DMS114 treated with DMSO at 0.1 percent for 48 hours (cell line): ENCODE measurements around the gene ELFN1.
"Not testable (repeated sequence)": the region's sequence is repeated elsewhere in the genome, so short reads cannot be mapped to it uniquely, and the experiment has no call there.

Experiments used
- DNase-seq: peaks from one replicate; lab custom pipeline; 2025; ENCODE audit not compliant: unreplicated experiment; lab: John Stamatoyannopoulos, UW

The ELFN1 gene

GRCh38 chr7:1752771-1753563, 82.9 kb downstream of the ELFN1 start:
- no peak for DNase-seq

DNA sequence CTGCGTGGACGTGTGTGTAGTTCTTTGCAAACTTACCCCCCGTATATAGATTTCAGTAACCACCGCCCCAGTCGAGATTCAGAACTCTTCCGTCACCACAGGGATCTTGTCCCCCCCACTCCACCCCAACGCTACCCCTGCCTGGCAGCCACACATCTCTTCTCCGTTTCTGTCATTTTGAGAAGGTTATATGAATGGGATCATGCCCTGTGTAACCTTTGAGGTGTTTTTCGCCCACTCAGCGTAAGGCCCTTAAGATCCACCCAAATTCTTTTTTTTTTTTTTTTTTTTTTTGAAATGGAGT, 83.4 kb downstream of the ELFN1 start:
- no peak for DNase-seq

DNA sequence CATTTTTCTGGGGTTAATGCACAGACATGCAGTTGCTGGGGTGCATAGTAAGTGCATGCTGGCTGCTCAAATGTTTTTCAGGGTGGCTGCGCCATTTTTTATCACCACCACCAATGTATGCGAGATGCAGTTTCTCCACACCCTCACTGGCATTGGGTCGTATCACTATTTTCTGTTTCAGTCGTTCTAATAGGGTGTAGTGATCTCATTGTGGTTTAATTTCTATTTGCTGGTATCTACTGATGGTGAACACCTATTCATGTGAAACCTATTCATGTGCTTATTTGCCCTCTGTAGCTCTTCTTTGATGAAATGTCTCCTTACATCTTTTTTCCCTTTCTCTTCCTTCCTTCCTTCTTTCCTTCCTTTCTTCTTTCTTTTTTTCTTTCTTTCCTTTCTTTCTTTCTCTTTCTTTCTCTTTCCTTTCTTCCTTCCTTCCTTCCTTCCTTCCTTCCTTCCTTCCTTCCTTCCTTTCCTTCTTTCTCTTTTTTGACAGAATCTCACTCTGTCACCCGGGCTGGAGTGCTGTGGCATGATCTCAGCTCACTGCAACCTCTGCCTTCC, 84.3 kb downstream of the ELFN1 start:
- DNase-seq: no peak

GRCh38 chr7:1755783-1756625, 85.9 kb downstream of the ELFN1 start:
- no peak for DNase-seq

DNA sequence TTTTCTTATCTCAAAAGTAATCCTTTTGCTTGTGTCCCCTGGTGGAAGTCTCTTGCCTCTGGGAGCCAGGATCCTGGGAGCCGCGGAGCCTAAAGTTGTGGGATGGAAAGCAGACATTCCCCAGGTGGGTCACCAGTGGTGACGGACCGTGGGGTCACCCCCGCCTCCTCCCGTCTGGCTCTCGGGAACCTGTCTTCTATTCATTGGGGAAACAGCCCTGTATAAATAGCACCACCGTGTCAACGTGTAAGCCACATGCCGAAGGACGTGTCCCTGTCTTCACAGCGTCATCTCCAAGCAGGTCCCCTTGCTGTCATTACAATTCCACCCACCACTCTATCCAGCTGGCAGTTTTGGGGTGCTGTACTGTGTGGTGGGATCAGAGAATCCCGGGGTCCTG, 87.5 kb downstream of the ELFN1 start:
- DNase-seq: no peak

DNA sequence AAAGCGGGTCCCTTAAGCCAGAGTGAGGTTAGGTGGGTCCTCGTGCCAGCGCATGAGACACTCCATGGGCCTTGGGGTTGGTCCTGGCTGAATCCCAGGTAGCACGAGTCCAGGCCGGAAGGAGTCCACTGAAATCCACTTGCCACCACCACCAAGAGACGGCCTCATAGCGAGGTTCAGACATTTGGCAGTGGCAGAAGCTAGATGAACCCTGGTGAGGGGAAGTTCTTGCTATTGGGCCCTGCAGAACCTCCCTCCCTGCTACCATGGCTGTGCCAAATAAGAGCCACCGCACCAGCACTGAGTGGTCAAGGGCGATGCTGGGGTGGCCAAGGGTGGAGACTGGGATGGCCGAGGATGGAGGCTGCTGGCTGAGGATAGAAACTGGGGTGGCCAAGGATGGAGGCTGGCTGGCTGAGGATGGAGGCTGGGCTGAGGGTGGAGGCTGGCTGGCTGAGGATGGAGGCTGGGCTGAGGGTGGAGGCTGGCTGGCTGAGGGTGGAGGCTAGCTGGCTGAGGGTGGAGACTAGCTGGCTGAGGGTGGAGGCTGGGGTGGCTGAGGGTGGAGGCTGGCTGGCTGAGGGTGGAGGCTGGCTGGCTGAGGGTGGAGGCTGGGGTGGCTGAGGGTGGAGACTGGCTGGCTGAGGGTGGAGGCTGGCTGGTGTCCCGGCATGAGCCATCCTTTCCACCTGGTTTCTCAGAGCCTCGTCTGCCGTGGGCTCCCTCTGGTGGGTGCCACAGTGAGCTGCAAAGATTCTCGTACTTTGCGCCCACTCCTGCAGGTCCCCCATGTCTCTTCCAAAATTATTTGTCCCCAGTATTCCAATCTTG, 88.2 kb downstream of the ELFN1 start:
- DNase-seq: no peak

DNA sequence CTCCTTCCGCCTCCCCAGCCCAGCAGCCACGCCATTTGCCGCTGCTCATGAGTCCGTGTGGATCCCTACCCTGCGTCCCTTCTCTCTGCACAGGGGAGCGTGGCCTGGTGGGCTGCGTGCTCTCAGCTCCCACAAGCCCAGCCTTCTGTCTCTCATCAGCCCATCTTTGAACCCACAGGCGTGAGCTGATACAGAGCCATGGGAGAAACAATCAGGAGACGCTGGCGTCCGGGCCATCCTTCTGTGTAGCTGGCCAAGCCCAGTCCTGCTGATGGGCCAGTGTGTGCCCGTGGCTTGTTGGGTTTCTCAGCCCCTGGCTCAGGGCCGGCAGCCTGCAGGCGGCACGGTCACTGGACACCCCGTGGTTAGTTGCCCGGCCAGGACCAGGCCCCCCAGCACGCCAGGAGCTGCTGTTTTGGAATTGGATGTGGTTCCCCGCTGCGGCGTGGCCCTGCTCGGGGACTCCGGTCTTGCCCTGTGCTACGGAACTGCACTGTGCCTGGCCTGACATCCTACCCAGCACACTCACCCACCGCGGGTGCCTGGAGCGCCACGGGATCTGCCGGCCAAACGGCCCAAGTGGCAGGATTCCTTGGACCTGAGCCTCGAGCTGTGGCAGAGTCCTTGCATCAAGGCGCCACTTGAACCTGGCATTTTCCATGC, 88.9 kb downstream of the ELFN1 start:
- no peak for DNase-seq

DNA sequence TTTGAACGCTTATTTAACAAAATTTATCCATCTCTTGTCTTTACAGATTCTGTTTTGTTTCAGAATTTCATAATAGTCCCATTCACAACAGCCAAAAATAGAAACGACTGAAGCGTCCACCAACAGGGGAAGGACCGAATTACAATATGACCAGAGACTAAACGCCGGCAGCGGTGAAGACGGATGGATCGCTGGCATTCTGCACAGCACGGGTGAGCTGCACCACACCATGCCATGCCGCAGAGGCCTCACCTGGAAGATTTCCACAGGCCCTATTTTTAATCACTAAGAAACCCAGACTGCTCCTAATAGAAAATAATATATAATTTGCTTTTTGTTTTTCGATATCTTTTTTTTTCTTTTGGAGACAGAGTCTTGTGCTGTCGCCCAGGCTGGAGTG, 91.0 kb downstream of the ELFN1 start:
- no peak for DNase-seq

DNA sequence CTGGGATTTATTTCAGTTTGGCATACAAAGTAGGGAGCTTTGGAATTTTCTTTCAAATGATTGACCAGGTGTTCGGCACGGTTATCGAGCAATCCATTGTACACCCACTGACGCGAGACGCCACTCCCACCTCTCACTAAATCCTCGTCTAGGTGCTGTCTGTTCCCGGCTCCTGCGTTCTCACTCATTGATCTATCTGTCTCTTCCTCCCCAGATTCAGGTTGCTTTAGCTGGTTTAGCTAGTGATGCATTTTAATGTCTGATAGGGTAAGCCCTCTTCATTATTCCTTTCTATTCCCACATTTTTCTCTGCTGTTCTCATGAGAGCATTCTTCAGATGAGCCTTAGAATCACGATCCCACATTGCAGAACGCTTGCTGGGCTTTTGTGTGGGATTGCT, 91.7 kb downstream of the ELFN1 start:
- DNase-seq: no peak

DNA sequence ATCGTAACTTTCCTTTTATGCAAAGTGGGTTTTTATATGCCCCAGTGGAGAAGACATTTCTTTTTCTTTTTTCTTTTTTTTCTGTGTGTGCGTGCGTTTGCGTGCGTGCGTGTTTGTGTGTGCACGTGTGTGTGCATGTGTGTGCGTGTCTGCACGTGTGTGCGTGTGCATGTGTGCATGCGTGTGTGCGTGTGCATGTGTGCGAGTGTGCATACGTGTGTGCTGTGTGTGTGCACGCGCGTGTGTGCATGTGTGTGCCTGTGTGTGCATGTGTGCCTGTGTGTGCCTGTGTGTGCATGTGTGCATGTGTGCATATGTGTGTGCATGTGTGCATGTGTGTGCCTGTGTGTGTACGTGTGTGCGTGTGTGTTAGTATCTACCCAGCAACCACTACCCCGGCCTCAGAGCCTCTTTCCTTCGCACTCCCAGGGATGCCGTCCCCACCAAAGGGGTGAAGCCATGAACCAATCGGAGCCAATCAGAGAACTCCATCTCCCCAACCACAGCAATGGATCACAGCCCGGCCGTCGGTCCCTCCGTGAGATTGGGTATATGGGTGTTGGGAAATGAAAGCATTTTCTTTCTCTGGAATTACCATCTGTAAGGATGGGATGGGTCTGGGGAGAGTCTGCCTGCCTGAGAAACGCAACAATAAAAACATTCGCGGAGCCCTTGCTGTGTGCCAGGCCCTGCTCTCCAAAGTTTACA, 92.3 kb downstream of the ELFN1 start:
- DNase-seq: no peak

GRCh38 chr7:1763033-1763432, 93.0 kb downstream of the ELFN1 start:
- no peak for DNase-seq

DNA sequence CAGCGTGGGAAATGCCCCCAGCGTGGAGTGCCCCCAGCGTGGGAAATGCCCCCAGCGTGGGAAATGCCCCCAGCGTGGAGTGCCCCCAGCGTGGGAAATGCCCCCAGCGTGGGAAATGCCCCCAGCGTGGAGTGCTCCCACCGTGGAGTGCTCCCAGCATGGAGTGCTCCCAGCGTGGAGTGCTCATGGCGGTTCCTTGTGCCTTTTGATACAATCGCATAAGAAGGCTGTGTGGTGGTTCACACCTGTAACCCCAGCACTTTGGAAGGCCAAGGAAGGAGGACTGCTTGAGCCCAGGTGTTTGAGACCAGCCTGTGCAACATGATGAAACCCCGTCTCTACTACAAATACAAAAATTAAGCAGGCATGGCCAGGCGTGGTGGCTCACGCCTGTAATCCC, 93.8 kb downstream of the ELFN1 start:
- DNase-seq: not testable (repeated sequence)

DNA sequence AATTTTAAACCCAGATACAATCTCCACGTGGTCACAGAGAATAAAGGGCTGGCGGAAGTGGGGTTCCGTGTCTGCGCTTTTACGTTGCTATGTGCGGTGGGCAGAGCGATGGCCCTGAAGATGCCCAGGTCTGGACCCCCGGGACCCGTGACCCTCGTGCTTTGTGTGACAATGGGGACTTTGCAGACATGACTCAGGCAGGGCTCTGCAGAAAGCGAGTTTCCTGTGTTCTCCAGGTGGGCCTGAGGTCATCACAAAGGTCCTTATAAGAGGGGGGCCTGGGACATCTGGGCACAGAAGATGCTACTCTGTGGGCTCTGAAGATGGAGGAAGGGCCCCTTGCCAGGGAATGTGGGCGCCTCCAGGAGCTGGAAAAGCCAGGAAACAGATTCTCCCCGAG, 95.3 kb downstream of the ELFN1 start:
- no peak for DNase-seq

GRCh38 chr7:1767524-1767923, 97.4 kb downstream of the ELFN1 start:
- no peak for DNase-seq

DNA sequence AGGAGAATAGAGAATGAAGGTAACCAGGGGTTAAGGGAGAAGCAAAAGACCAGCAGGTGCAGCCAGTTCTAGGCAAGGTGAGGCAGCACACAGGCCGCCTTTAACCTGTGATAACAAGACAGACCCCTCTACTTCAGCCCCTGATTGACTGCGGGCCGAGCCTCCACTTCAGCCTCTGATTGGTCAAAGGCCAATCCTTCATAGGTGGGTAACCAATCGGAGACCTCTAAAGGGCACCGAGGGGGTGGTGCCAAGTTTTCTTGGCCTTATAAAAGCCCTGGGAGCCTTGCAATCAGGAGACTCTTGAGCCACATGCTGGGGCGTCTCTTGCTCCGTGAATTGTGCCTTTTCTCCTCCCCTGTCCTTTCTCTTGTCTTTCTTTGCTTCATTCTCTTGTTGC, 98.8 kb downstream of the ELFN1 start:
- no peak for DNase-seq

DNA sequence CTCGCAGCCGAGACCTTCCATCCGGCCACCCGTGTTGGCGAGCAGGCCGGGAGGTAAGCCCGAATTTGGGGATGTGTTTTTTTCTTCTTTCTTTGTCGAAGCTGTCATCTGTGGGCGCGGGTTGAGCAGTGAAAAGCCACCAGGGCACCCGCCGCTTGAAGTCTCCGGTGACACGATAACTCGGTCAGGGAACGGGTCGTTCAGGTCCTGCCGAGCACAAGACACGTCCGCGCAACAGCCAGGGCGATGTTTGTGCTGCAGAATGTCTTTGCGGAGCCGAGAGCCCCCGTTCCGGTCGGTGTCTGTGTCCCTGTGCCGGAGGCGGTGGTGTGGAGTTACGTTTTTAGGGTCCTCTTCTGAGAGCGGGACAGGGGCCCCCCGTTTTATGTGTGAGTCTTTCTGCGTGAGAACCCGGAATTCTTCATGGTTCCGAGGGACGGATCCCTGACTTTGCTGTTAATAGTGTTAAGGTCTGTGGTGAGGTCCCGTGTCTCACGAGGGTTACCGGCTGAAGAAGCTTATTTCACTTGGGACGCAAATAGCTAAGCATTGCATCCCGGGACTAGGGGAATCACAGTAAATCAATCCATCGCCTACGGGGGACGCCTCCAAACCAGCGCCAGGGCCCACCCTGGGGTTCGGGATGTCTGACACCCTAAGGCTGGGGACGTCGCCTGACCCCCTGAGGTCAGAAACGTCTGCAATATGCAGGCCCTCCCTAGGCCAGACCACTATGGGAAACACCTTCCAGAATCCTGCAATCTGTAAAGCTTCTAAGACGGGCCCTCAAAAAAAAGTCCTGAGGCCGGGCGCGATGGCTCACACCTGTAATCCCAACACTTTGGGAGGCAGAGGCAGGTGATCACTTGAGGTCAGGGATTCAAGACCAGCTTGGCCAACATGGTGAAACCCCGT, 99.5 kb downstream of the ELFN1 start:
- no peak for DNase-seq

GRCh38 chr7:1770331-1770730, 100.3 kb downstream of the ELFN1 start:
- no peak for DNase-seq

DNA sequence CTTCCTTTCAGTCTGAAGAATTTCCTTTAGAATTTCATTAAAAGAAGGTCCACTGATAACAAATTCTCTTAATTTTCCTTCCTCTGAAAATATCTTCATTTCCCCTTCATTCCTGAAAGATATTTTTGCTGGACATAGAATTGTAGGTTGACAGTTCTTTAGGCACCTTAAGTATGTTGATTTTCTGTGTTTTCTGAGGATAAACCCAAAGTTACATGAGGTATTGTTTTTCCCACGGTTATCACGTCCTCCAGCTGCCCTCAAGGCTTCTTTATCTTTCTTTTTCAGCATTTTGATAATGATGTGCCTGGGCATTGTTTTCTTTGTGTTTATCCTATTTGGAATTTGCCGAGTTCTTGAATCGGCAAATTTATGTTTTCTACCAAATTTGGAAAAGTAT, 105.3 kb downstream of the ELFN1 start:
- no peak for DNase-seq

- no peak for DNase-seq
These were observed 107.0 kb downstream of the ELFN1 start for GRCh38 chr7:1777122-1777521.
